Gastroesophageal sphincter (tissue), 3 donors: ENCODE measurements around the gene METTL24.

Source experiments
- EP300 ChIP-seq: sonication (generic); formaldehyde crosslinking; IDR thresholded peaks from one replicate; pipeline ENCODE4 v1.6.1; 2017; ENCODE audit warnings: antibody characterized with exemption, mild to moderate bottlenecking
- POLR2A ChIP-seq, 2 donors: fragments of 450-650 bp; IDR thresholded peaks; one replicate each; pipeline ENCODE4 v1.6.1; 2017; ENCODE audit warnings: antibody characterized with exemption in 2 of 2, mild to moderate bottlenecking in 2 of 2, moderate library complexity in 1 of 2
- POLR2AphosphoS5 ChIP-seq: sonication (generic); formaldehyde crosslinking; IDR thresholded peaks from one replicate; pipeline ENCODE4 v1.6.1; 2017; ENCODE audit warnings: antibody characterized with exemption
- TF ChIP-seq, protein P1 (sequence below), 4 experiments: fragments of 200-600 bp in 2 of 4; fragments of 450-650 bp in 2 of 4; sonication (generic) in 1 of 4; IDR thresholded peaks; one replicate each; pipeline ENCODE4 v1.5.1; 2017 to 2019; ENCODE audit warnings: antibody characterized with exemption in 4 of 4, mild to moderate bottlenecking in 2 of 4, moderate library complexity in 2 of 4

DNA sequence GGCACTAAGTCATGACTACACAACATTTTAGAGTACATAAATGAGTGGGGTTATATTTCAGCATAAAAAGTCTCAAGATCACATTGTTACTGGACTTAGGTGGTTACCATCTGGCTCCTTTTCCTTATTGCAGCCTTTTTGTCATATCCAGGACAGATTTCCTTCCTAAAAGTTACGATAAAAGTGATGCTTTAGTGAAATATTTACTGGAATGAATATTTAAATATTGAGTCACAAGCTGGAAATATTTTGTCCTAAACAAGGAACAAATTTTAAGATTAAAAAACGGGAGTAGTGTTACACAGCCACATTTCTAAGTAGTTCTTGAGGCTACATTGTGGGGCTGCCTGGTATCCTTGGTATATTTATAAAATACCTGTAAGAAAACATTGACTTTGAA, 125.7 kb downstream of the METTL24 start:
- no peak for TF ChIP-seq POLR2A (IDR thresholded peaks at IDR 0.05)
- TF ChIP-seq, protein P1, sequence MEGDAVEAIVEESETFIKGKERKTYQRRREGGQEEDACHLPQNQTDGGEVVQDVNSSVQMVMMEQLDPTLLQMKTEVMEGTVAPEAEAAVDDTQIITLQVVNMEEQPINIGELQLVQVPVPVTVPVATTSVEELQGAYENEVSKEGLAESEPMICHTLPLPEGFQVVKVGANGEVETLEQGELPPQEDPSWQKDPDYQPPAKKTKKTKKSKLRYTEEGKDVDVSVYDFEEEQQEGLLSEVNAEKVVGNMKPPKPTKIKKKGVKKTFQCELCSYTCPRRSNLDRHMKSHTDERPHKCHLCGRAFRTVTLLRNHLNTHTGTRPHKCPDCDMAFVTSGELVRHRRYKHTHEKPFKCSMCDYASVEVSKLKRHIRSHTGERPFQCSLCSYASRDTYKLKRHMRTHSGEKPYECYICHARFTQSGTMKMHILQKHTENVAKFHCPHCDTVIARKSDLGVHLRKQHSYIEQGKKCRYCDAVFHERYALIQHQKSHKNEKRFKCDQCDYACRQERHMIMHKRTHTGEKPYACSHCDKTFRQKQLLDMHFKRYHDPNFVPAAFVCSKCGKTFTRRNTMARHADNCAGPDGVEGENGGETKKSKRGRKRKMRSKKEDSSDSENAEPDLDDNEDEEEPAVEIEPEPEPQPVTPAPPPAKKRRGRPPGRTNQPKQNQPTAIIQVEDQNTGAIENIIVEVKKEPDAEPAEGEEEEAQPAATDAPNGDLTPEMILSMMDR (IDR thresholded peaks at IDR 0.05), result no peak
- peak; percentile 52 for TF ChIP-seq POLR2AphosphoS5
- no peak for TF ChIP-seq EP300
